ENCODE measurements around the gene KIF16B.
"Not testable (repeated sequence)": the region's sequence is repeated elsewhere in the genome, so short reads cannot be mapped to it uniquely, and the experiment has no call there.

The KIF16B gene

DNA sequence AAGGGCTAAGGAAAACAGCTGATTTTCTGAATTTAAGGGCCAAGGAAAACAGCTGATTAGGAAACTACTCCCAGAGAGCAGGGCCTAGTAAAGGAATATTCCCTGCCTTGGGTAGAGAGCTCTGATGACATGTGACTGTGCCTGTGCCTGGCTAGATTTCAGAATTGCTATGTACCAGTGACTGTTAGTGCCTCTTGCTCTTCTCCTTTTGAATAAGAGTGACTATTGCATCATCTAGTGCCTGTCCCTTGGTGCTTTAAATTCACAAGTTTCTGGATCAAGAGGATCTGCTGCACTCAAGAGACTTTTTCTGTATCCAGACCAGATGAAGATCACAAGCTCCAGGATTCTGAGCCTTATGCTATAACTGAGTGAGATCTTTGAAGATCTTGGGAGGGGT, 332.9 kb downstream of the KIF16B start:
- DNase-seq = no peak

- no peak for DNase-seq
These were observed 336.5 kb downstream of the KIF16B start for GRCh38 chr20:16236589-16237241.

- DNase-seq = no peak
These were observed 342.8 kb downstream of the KIF16B start for GRCh38 chr20:16230402-16230801.

- no peak for DNase-seq
These were observed 343.4 kb downstream of the KIF16B start for GRCh38 chr20:16229813-16230212.

- no peak for DNase-seq
These were observed 344.5 kb downstream of the KIF16B start for GRCh38 chr20:16228722-16229121.

DNA sequence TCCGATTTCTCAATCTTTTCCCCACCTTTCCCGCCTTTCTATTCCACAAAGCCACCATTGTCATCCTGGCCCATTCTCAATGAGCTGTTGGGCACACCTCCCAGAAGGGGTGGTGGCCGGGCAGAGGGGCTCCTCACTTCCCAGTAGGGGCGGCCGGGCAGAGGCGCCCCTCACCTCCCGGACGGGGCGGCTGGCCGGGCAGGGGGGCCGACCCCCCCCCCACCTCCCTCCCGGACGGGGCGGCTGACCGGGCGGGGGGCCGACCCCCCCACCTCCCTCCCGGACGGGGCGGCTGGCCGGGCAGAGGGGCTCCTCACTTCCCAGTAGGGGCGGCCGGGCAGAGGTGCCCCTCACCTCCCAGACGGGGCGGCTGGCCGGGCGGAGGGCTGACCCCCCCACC, 346.3 kb downstream of the KIF16B start:
- DNase-seq = not testable (repeated sequence)

DNA sequence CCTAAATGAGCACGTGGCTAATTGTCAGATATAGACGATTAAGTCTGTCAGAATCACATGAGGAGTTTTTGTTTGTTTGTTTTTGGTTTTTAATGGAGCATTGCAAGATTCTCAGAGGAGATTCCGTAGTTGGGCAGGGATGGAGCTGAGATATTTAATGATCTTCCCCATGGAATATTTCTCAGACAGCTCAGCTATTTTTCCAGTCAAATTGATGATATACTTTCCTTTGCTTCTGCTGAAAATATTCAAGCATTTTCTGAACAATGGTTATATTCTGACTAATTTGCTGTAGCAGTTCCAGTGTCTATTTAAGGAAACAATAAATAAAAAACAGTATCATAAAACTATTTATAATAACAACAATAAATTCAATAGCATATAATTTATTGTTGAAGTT, 348.4 kb downstream of the KIF16B start:
- DNase-seq = no peak

DNA sequence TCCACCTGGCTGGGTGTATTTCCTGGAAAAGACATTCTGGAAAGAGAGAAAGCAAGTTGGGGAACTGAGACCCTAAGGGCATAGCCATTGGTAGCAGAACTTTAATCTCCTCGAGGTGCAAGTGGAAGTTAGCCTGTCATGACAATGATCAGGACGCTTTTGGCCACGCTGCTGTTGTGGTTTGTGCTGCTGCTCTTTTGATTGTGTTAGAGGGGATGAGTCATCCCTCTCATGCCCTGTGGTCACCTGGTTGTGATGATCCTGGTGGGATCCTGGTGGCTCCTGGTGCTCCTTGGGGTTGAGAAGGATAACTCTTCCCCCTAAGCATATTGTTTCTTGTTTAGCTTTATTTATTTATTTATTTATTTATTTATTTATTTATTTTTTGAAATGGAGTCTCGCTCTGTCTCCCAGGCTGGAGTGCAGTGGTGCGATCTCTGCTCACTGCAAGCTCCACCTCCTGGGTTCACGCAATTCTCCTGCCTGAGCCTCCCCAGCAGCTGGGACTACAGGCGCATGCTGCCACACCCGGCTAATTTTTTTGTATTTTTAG, 350.3 kb downstream of the KIF16B start:
- DNase-seq = no peak
